LNCAP (cell line): ENCODE results near the gene THUMPD2.

Experiments
- TF ChIP-seq, protein P1 (sequence below): fragments of 450-650 bp; IDR thresholded peaks from 2 replicates; pipeline ENCODE4 v1.5.1; 2017; ENCODE audit warnings: mild to moderate bottlenecking

The THUMPD2 gene

DNA sequence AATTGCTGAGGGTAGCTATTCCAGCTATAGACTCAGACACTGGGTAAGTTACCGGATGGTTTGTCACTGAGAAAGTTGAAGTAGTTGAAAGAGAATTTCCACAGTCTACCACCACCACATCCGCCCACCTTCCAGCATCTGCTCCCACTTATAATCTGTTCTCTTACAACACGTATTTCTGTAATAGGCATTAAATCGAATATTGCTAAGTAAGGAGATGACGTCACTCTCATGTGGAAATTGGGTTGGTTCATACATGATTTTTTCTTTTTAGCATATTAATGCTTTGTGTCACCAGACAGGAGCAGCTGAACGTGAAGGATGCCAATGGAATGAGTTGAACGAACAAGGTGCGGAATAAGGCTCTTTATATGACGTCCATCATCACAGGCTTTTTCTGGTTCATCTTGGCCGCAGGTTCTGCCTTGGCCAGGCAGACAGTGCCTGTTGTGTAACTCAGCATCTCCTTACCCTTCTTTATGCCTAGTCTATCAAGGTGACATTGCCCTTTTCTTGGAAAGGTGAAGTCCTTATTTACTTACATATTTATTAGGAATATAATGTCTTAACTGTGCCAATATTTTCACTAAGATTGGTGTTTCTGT is 45.9 kb downstream of the THUMPD2 start:
- TF ChIP-seq, protein P1, sequence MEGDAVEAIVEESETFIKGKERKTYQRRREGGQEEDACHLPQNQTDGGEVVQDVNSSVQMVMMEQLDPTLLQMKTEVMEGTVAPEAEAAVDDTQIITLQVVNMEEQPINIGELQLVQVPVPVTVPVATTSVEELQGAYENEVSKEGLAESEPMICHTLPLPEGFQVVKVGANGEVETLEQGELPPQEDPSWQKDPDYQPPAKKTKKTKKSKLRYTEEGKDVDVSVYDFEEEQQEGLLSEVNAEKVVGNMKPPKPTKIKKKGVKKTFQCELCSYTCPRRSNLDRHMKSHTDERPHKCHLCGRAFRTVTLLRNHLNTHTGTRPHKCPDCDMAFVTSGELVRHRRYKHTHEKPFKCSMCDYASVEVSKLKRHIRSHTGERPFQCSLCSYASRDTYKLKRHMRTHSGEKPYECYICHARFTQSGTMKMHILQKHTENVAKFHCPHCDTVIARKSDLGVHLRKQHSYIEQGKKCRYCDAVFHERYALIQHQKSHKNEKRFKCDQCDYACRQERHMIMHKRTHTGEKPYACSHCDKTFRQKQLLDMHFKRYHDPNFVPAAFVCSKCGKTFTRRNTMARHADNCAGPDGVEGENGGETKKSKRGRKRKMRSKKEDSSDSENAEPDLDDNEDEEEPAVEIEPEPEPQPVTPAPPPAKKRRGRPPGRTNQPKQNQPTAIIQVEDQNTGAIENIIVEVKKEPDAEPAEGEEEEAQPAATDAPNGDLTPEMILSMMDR: no peak

DNA sequence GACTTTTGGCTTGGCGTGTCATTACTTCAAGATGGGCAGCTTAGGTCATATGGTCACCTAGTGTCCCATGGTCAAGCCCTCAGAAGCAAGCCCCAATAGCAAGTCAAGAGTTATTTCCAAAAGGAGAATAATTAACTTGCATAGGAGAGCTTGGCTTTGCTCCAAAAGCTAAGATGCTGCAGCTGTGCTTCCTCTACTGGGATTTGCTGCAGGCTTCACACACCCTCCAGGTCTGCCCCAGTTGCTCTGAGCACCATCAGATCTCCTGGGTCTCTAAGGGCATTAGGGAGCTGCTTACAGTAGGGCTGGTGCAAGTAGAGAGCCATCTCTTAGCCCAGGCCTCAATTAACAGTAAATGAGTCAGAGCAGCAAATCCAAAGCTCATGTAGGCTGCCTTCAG is 46.6 kb downstream of the THUMPD2 start:
- TF ChIP-seq, protein P1: no peak

DNA sequence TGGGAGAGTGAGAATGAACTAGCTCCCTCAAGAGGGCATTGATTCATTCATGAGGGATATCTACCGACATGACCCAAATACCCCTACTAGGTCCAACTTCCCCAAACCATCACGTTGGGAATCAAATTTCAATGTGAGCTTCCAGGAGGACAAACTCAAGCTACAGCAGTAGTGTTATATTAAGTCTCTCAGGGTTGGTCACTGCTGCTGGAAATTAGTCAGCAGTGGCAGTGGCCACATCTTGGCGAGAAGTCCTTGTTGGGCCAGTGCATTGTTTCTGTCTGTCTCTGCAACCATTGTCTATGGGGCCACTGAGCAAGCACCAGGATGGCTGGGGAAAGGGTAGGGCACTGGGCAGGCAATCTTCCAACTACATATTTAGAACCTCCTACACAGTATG is 47.5 kb downstream of the THUMPD2 start:
- TF ChIP-seq, protein P1: no peak

DNA sequence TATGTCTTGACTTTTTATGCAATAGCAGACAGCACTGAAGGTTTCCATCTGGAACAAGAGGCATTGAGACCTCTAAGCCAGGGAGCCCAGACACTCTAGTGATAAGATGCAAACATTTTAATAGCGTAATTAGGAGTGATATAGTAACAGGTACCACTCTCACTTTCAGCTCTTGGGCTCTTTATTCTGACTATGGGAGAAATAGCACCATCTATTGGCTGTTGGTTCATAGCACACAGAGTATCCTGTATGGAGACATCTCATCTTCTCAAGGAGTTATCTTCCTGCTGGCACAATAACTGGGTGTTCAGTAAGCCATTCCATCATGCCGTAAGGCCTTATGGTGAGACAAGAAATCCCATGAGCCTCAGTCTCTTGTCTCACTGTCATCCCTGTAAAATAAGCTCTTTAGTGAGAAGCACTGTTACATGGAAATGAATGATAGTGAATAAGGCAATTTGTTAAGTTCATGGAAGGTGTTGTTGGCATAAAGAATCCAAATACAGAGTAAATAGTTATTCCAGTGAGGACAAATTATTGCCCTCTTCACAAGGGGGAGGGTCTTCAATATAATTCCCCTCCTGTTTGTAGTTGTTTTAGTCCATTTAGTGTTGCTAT is 48.3 kb downstream of the THUMPD2 start:
- TF ChIP-seq, protein P1: peak; percentile 57

DNA sequence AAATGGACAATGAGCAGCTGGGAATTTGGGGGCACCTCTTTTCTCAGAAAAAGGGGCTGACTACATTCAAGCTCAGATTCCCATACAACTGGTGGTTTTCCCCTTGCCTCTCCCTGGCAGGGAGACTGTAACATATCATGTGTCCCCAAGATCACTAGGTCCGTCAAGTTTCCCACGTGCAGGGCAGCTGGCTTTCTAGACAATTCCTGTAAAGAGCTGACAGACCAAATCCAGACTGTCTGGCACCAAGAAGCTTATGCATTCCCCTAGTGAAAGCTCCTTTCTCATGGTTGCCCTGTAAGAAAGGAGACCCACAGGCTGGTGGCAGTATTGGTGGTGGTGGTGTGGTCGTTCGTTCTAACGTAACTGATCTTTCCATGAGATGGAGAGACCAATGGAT is 48.8 kb downstream of the THUMPD2 start:
- TF ChIP-seq, protein P1: no peak

DNA sequence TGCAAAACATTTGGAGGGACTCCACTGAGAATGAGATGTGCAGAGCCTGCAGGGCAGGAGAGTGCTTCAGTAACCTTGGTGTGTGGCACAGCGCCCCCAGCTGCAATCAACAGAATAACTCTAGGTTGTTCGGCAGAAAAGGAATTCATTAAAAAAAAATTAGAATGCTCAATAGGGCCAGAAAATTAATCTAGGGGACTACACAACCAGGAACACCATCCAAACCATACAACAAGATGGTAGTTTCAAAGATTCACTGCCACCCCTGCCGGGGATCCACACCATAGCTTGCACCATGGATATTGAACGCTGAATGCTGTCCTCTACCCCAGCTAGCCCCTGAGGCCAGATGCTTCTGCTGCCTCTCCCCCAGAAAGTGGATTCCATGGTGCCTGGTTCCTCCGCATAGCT is 50.1 kb downstream of the THUMPD2 start:
- TF ChIP-seq, protein P1: peak; percentile 59

DNA sequence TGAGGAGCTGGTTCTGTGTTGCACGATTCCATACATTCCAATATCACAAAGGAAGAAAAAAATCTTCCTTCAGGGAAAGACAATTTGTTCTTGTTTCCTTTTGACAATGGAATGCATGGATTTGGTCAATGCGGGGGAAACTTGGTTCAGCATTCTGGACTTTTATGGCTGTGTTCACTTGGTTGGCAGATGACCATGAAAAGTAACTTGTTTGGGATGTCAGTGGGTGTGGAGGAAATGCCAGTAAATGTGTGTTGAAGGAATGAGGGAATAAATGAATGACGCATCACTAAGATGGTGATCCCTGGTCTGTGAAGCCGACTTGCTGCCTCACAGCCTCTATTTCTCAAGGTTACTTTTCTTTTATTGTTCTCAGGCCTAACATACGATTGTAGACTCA is 53.7 kb downstream of the THUMPD2 start:
- TF ChIP-seq, protein P1: no peak

DNA sequence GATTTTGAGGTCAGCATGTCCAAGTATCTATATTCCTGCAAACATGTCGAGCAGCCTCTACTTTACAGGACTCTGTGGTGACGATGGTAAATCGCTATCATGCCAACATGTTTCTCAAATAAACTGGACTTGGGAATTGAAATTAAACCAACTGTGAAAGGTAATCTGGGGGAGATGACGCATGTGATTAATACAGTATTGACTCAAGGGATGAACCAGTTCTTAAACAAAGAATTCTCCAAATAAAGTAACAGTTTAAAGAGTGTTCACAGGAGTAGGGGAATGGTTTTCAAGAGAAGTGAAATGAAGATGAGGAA is 54.3 kb downstream of the THUMPD2 start:
- TF ChIP-seq, protein P1: no peak
